ENCODE data around the gene ASXL2.

The ASXL2 gene

DNA sequence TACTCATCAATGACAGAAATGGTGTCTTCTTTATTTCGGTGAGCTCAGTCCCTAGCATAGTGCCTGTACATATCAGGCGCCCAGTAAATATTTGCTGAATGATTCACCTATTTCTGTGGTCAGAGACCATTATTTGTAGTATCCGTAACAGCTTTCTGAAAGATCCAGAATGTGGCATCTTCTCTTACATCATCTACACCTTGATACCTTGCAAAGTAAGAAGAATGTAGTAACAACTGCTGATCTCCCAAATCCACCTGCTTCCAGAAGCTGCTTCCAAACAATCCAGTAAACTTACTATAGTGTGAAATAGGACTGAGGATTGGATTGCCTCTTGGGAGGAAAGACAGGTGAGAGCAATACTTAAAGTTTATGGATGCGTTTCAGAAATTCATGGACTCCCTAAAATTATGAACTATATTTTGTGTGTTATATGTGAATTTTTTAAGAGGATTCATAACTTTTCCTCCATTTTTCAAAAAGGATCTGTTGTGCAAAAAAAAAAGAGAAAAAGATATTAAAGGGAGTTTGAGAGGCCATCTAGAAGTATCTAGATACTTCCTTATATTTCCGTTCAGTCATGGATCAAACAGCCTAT is 945 bp upstream of the ASXL2 start:
- no peak for DNase-seq (ENCODE audit: low read depth)
- no peak for TF ChIP-seq CTCF (IDR thresholded peaks at IDR 0.05; ENCODE audit: control insufficient read depth, extremely low read depth, insufficient read depth)
- peak overlapping the region; percentile 94 for H3K4me3 ChIP-seq (ENCODE audit: low read depth, low read length)

DNA sequence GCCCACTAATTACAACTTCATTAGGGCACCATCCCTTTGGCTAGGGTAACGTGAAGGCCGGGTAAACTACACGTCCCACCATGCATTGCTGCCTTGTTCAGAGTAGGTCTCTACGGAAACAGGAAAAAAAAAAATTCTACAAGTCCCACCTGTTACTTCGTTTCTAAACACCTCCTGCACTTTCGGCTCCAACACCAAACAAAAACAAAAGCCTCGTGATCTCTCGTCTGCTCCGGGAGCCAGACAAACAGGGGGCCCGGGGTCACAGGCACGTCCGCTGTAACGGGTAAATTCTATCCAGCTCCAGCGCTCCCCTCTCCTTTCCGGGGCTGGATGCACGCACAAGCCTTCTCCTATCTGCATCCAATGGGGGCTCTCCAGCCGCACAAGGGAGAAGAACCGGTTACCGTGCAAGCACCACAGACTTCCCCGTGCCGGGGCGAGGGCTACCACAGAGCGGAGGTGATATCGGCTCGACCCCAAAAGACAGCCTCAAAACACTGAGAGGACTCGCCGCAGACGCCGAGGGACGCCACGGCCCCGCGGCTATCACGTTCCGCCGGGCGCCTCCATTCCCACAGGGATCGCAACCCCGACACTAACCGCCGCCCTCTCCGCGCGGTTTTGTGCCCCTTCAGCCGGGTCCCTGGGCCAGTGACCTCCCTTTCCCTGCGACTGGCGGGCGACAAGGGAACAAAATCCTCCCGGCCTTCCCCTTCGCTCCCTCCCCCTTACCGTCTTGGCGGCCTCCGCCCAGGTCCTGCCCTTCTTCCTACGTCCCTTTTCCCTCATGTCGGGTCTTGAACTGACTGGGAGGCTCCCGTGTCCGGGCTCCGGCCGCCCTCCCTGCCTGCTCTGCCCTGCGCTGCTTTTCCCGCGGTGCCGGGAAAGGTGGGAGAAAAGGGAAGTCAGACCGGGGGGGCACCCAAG is 591 bp downstream of the ASXL2 start:
- DNase-seq (ENCODE audit: low read depth), result peak; percentile 21
- peak overlapping the region; percentile 94 for H3K4me3 ChIP-seq (ENCODE audit: low read depth, low read length)
- no peak for TF ChIP-seq CTCF (IDR thresholded peaks at IDR 0.05; ENCODE audit: control insufficient read depth, extremely low read depth, insufficient read depth)

- H3K4me3 ChIP-seq (ENCODE audit: low read depth, low read length), result no peak overlapping the region
- TF ChIP-seq CTCF (IDR thresholded peaks at IDR 0.05; ENCODE audit: control insufficient read depth, extremely low read depth, insufficient read depth), result no peak
Measured at GRCh38 chr2:25872134-25872533, 6.2 kb downstream of the ASXL2 start.

DNA sequence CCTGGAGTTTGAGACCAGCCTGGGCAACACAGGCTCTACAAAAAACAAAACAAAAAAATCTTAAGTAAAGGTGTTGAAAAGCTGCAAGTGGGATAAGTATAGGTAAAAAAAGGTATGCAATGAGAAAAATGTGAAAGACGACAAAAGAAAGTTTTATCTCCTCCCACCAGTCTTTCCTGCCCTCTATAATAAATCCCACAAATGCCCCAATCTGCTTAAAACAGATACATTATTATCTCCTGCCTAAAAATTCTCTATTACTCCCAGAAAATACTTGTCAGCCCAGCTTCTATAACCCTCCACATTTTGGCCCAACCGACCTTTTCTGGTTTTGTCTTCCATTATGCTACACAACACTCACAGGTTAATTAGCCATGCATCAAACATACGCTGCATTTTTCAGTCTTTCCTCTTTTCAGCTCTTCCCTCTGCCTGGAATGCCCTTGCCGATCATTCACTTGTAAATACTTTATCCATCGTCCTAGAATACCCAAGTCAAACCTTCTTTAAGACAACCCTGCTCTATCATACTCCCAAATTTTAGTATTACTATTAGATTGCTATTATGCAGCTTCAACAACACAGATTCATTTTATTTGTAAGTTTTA is 10.8 kb downstream of the ASXL2 start:
- TF ChIP-seq CTCF (IDR thresholded peaks at IDR 0.05; ENCODE audit: control insufficient read depth, extremely low read depth, insufficient read depth), result no peak
- no peak for DNase-seq (ENCODE audit: low read depth)
- H3K4me3 ChIP-seq (ENCODE audit: low read depth, low read length), result no peak overlapping the region

More at GRCh38 chr2:25872134-25872533, 6.2 kb downstream of the ASXL2 start:
- no peak for DNase-seq (ENCODE audit: low read depth)

- no peak for TF ChIP-seq CTCF (IDR thresholded peaks at IDR 0.05; ENCODE audit: control insufficient read depth, extremely low read depth, insufficient read depth)
- DNase-seq (ENCODE audit: low read depth), result no peak
- no peak overlapping the region for H3K4me3 ChIP-seq (ENCODE audit: low read depth, low read length)
Measured at GRCh38 chr2:25856377-25856776, 21.9 kb downstream of the ASXL2 start.

GRCh38 chr2:25855065-25855464 is 23.2 kb downstream of the ASXL2 start:
- no peak for TF ChIP-seq CTCF (IDR thresholded peaks at IDR 0.05; ENCODE audit: control insufficient read depth, extremely low read depth, insufficient read depth)
- H3K4me3 ChIP-seq (ENCODE audit: low read depth, low read length), result no peak overlapping the region
- no peak for DNase-seq (ENCODE audit: low read depth)

Data from LNCaP clone FGC (cell line).